Panc1 (cell line): ENCODE data around the gene CCDC68. TPM values are rescaled to one million over a fixed set of nuclear protein-coding genes. Genes with fewer than 3 reads are reported as not detected.

Source experiments
- ATAC-seq: fragments of 200-7000 bp; cut with Tn5 transposase; 2 replicates; pipeline ENCODE4 v1.9.1; 2020; ENCODE audit warnings: mild to moderate bottlenecking, moderate library complexity
- BruUV-seq: library from RNA; stranded (reverse); fragments of 400-500 nt; replicated peaks from 2 replicates; lab custom pipeline; 2021; lab: Mats Ljungman, UMichigan
- CTCF ChIA-PET: fragments of 300-600 bp; sonication (Branson Sonifier 250); formaldehyde crosslinking; loops from one replicate; lab custom pipeline; 2022; ENCODE audit warnings: antibody characterized with exemption; lab: Charles Lee
- POLR2A ChIA-PET: fragments of 300-600 bp; sonication (Branson Sonifier 250); formaldehyde crosslinking; loops from one replicate; lab custom pipeline; 2022; ENCODE audit warnings: antibody characterized with exemption; lab: Charles Lee
- DNase-seq: peaks from one replicate; pipeline ENCODE4 v3.0.0-alpha.2; 2010; ENCODE audit warnings: low read depth, low spot score
- H3K27ac ChIP-seq: 2 replicates; pipeline ENCODE4 v1.5.1; 2011; ENCODE audit warnings: mild to moderate bottlenecking, low read length, inconsistent platforms
- H3K27me3 ChIP-seq: fragments of 200-500 bp; sonication (Bioruptor generic); 2 replicates; pipeline ENCODE4 v1.6.0; 2014; ENCODE audit warnings: low read length, inconsistent platforms; ENCODE audit not compliant: control insufficient read depth, insufficient read depth
- H3K36me3 ChIP-seq: fragments of 200-500 bp; sonication (Bioruptor generic); 2 replicates; pipeline ENCODE4 v1.5.1; 2014; ENCODE audit warnings: inconsistent platforms, mild to moderate bottlenecking, low read length, moderate library complexity; ENCODE audit not compliant: control insufficient read depth, insufficient read depth
- H3K4me1 ChIP-seq: 2 replicates; pipeline ENCODE4 v1.5.1; 2011; ENCODE audit warnings: inconsistent platforms, mild to moderate bottlenecking, low read length, moderate library complexity; ENCODE audit not compliant: control insufficient read depth, insufficient read depth
- H3K4me3 ChIP-seq, 2 experiments: 2 replicates each; pipeline ENCODE4 v1.5.1; 2011 to 2012; ENCODE audit warnings: low read depth in 2 of 2, low read length in 2 of 2, mild to moderate bottlenecking in 2 of 2, inconsistent platforms in 1 of 2, moderate library complexity in 1 of 2
- H3K9me3 ChIP-seq: fragments of 200-500 bp; sonication (Bioruptor generic); 2 replicates; pipeline ENCODE4 v1.5.1; 2014; ENCODE audit warnings: low read depth, mild to moderate bottlenecking, inconsistent platforms, low read length, moderate library complexity; ENCODE audit not compliant: control insufficient read depth, insufficient read depth
- POLR2AphosphoS5 ChIP-seq: IDR thresholded peaks from 2 replicates; pipeline ENCODE4 v1.6.1; 2012; ENCODE audit warnings: mild to moderate bottlenecking, low read depth, low read length, moderate library complexity
- REST ChIP-seq, 2 experiments: IDR thresholded peaks; 2 replicates each; pipeline ENCODE4 v1.6.1; 2011 to 2012; ENCODE audit warnings: low read depth in 2 of 2, control low read depth in 1 of 2, low read length in 1 of 2, mild to moderate bottlenecking in 1 of 2, moderate library complexity in 1 of 2; ENCODE audit not compliant: insufficient read depth in 1 of 2
- SIN3A ChIP-seq: IDR thresholded peaks from 2 replicates; pipeline ENCODE4 v1.6.1; 2012; ENCODE audit warnings: low read depth, mild to moderate bottlenecking, low read length, moderate library complexity, borderline replicate concordance; ENCODE audit not compliant: insufficient read depth
- TCF7L2 ChIP-seq: IDR thresholded peaks from 2 replicates; pipeline ENCODE4 v1.6.1; 2011; ENCODE audit warnings: mild to moderate bottlenecking, low read depth, low read length, inconsistent platforms
- in situ Hi-C: cut with HindIII; loops from 2 replicates; pipeline ENCODE4 v1.10.0; 2016; ENCODE audit warnings: low sequenced_read_pairs, low pct_unique_long_range_greater_than_20kb
- intact Hi-C: fragments of 100-400 bp; cut with micrococcal nuclease; formaldehyde crosslinking; loops from one replicate; pipeline ENCODE4 v1.10.0; 2022; ENCODE audit not compliant: unreplicated experiment
- total RNA-seq: library from RNA; stranded (reverse); gene quantifications from one replicate; pipeline ENCODE4 v1.2.1, GENCODE V29; 2021; ENCODE audit not compliant: unreplicated experiment
- TF ChIP-seq, protein P1 (sequence below): fragments of 450-650 bp; IDR thresholded peaks from 2 replicates; pipeline ENCODE4 v1.5.1; 2017; ENCODE audit warnings: mild to moderate bottlenecking

The CCDC68 gene
- total RNA-seq, 1 experiment from 2014 or later, result 0.41 TPM

GRCh38 chr18:54888378-54888777 is 70.9 kb downstream of the CCDC68 start:
- intact Hi-C loops, result no loop called here

DNA sequence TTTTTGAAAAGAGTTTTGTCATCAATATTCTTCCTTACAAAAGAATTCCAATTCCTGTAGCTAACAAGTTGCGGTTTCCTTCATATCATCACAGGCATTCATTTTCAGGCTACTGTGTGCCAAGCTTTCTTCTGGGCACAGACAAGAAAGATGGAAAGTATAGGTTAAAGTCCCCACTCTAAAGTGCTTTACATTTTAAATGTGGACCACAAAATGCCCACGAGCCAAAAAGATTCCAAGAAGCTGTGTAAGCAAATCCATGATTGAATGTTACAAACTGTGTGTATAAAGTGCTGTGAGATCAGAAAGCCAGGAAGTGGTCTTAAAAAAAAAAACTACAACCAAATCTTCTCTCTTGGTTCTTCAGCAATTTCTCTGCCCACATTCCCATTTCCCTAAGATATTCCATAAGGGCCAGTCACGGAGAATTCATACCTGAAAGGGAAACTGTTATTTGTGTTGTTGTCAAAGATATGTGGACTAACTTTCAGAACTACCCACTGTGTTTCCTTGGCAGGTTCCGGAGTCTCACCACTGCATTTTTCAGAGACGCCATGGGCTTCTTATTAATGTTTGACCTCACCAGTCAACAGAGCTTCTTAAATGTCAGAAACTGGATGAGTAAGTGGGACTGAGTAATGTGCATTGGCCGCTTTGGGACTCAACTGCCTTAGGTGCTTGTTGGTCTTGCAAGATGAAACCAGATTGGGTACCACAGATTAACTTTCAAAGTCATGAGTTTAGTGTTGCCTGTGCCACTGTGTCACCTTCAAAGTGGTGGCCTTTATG is 75.3 kb downstream of the CCDC68 start:
- ATAC-seq (no peak), DNase-seq (no peak)
- CTCF ChIA-PET, result no interaction called here
- POLR2A ChIA-PET, result no interaction called here
- Histone ChIP-seq H3K36me3 (no peaks in the 10 kb centered on the region), H3K9me3 (no peaks in the 10 kb centered on the region), H3K4me1 (no peaks in the 10 kb centered on the region), H3K4me3 (no peak overlapping the region), H3K27me3 (no peaks in the 10 kb centered on the region), H3K27ac (no peak overlapping the region)
- intact Hi-C loops, result no loop called here
- TF ChIP-seq REST (IDR thresholded peaks at IDR 0.05; ENCODE audit: insufficient read depth in 1 of 2, low read depth in 2 of 2, low read length in 1 of 2) (no peak), TCF7L2 (no peak), SIN3A (no peak), POLR2AphosphoS5 (no peak)
- TF ChIP-seq, protein P1, sequence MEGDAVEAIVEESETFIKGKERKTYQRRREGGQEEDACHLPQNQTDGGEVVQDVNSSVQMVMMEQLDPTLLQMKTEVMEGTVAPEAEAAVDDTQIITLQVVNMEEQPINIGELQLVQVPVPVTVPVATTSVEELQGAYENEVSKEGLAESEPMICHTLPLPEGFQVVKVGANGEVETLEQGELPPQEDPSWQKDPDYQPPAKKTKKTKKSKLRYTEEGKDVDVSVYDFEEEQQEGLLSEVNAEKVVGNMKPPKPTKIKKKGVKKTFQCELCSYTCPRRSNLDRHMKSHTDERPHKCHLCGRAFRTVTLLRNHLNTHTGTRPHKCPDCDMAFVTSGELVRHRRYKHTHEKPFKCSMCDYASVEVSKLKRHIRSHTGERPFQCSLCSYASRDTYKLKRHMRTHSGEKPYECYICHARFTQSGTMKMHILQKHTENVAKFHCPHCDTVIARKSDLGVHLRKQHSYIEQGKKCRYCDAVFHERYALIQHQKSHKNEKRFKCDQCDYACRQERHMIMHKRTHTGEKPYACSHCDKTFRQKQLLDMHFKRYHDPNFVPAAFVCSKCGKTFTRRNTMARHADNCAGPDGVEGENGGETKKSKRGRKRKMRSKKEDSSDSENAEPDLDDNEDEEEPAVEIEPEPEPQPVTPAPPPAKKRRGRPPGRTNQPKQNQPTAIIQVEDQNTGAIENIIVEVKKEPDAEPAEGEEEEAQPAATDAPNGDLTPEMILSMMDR, result no peak
- in situ Hi-C loops, result no loop called here
- BruUV-seq, result no TSS peak

More at GRCh38 chr18:54888378-54888777, 70.9 kb downstream of the CCDC68 start:
- in situ Hi-C loops, result no loop called here
- CTCF ChIA-PET, result interaction anchor here (0.7 kb wide), 1 partner anchor 54 kb away, joined by 4 read pairs; no protein-coding TSS in a partner anchor
- H3K4me1 ChIP-seq, result no peaks in the 10 kb centered on the region
- ATAC-seq, result no peak
- H3K36me3 ChIP-seq, result no peaks in the 10 kb centered on the region
- no peak for TF ChIP-seq POLR2AphosphoS5
- TF ChIP-seq SIN3A, result no peak
- TF ChIP-seq, protein P1, result no peak
- TF ChIP-seq REST (IDR thresholded peaks at IDR 0.05; ENCODE audit: insufficient read depth in 1 of 2, low read depth in 2 of 2, low read length in 1 of 2), result no peak
- no peak for TF ChIP-seq TCF7L2
- H3K9me3 ChIP-seq, result no peaks in the 10 kb centered on the region
- no peaks in the 10 kb centered on the region for H3K27me3 ChIP-seq
- no peak for DNase-seq
- POLR2A ChIA-PET, result no interaction called here
- BruUV-seq, result no TSS peak
- no peak overlapping the region for H3K4me3 ChIP-seq
- no peak overlapping the region for H3K27ac ChIP-seq
